HepG2 (cell line): Measurements from ENCODE around the gene DIP2C. TPM values are rescaled to one million over a fixed set of nuclear protein-coding genes. Genes with fewer than 3 reads are reported as not detected.

ENCODE experiments used
- ATAC-seq: fragments of 200-7000 bp; cut with Tn5 transposase; 3 replicates; pipeline ENCODE4 v1.9.1; 2020; ENCODE audit warnings: mild to moderate bottlenecking, moderate library complexity
- BruUV-seq: library from RNA; stranded (reverse); fragments of 400-500 nt; replicated peaks from 2 replicates; lab custom pipeline; 2021; lab: Mats Ljungman, UMichigan
- CTCF ChIA-PET: fragments of 300-600 bp; formaldehyde crosslinking; extraction: SDS; loops from one replicate; lab custom pipeline; 2021; ENCODE audit warnings: low total read pairs, inconsistent platforms, low intra/inter-chr PET ratio; lab: Yijun Ruan, JAX
- POLR2A ChIA-PET: fragments of 350-600 bp; sonication (Branson Sonifier 250); formaldehyde crosslinking; loops from one replicate; lab custom pipeline; 2020; ENCODE audit warnings: antibody characterized with exemption, inconsistent platforms; lab: Yijun Ruan, JAX
- DNase-seq: peaks from one replicate; pipeline ENCODE4 v3.0.0-alpha.2; 2015; ENCODE audit warnings: low spot score
- FAIRE-seq: peaks from 3 replicates; lab custom pipeline; 2011; peaks lifted over from hg19 to GRCh38; lab: Jason Lieb, UNC
- H2AFZ ChIP-seq: one replicate; pipeline ENCODE4 v1.6.1; 2011; ENCODE audit warnings: low read length, inconsistent platforms
- H3K27ac ChIP-seq: fragments of 300-600 bp; 3 replicates; pipeline ENCODE4 v1.8.0; 2011; ENCODE audit warnings: mixed run types, mild to moderate bottlenecking, mixed read lengths, low read length, inconsistent platforms; ENCODE audit not compliant: insufficient read depth; ENCODE audit errors: extremely low read length
- H3K27me3 ChIP-seq, 2 experiments: fragments of 200-600 bp in 1 of 2; 2 replicates in 1 of 2; 3 replicates in 1 of 2; pipeline versions ENCODE4 v1.6.0 to v1.8.0; 2011; ENCODE audit warnings: low read length in 2 of 2, mild to moderate bottlenecking in 2 of 2, moderate library complexity in 2 of 2, inconsistent platforms in 1 of 2; ENCODE audit not compliant: insufficient read depth in 2 of 2, control insufficient read depth in 1 of 2
- H3K36me3 ChIP-seq, 2 experiments: fragments of 200-600 bp in 1 of 2; replicated peaks in 1 of 2; 2 replicates in 1 of 2; 3 replicates in 1 of 2; pipeline versions ENCODE4 v1.5.1 to v1.8.0; 2011; ENCODE audit warnings: low read length in 2 of 2, inconsistent platforms in 1 of 2; ENCODE audit not compliant: insufficient read depth in 2 of 2, control insufficient read depth in 1 of 2
- H3K4me1 ChIP-seq: 2 replicates; pipeline ENCODE4 v1.5.1; 2012; ENCODE audit warnings: low read length, inconsistent platforms; ENCODE audit not compliant: insufficient read depth
- H3K4me2 ChIP-seq: 2 replicates; pipeline ENCODE4 v1.6.0; 2011; ENCODE audit warnings: low read depth, low read length, inconsistent platforms
- H3K4me3 ChIP-seq, 3 experiments: fragments of 200-600 bp in 1 of 3; sonication (generic), shearing (Covaris generic) in 1 of 3; replicated peaks in 1 of 3; 2 replicates each; pipeline ENCODE4 v1.5.1; 2011 to 2016; ENCODE audit warnings: low read length in 3 of 3, inconsistent platforms in 2 of 3, low read depth in 2 of 3, mild to moderate bottlenecking in 2 of 3, control low read depth in 1 of 3, mixed read lengths in 1 of 3; ENCODE audit not compliant: insufficient read depth in 1 of 3
- H3K79me2 ChIP-seq: one replicate; pipeline ENCODE4 v1.6.1; 2011; ENCODE audit warnings: low read length, inconsistent platforms; ENCODE audit not compliant: insufficient read depth
- H3K9ac ChIP-seq: 2 replicates; pipeline ENCODE4 v1.6.0; 2011; ENCODE audit warnings: mild to moderate bottlenecking, low read depth, low read length, inconsistent platforms; ENCODE audit not compliant: insufficient read depth
- H3K9me3 ChIP-seq: 2 replicates; pipeline ENCODE4 v1.5.1; 2012; ENCODE audit warnings: mild to moderate bottlenecking, low read length
- H4K20me1 ChIP-seq: 2 replicates; pipeline ENCODE4 v1.6.0; 2011; ENCODE audit warnings: inconsistent platforms, mild to moderate bottlenecking, low read length, moderate library complexity; ENCODE audit not compliant: insufficient read depth
- DNMT1 ChIP-seq: sonication (generic); formaldehyde crosslinking; IDR thresholded peaks from 2 replicates; pipeline ENCODE4 v1.5.1; 2020; ENCODE audit warnings: mild to moderate bottlenecking, missing genetic modification reagents
- FOXP1 ChIP-seq, 2 experiments: fragments of 450-650 bp in 1 of 2; IDR thresholded peaks; 2 replicates each; pipeline ENCODE4 v1.6.1; 2017 to 2018; ENCODE audit warnings: antibody characterized with exemption in 1 of 2
- KAT7 ChIP-seq: IDR thresholded peaks from 2 replicates; pipeline ENCODE4 v1.6.1; 2018; ENCODE audit warnings: borderline replicate concordance, missing compliant biosample characterization
- MAFK ChIP-seq, 2 experiments: IDR thresholded peaks in 1 of 2; conservative IDR thresholded peaks in 1 of 2; 2 replicates each; pipeline ENCODE4 v1.6.1; 2011; ENCODE audit warnings: improper control_type of control experiment in 2 of 2, low read length in 2 of 2
- NFIB ChIP-seq: sonication (generic); formaldehyde crosslinking; IDR thresholded peaks from 2 replicates; pipeline ENCODE4 v1.9.0; 2021; ENCODE audit warnings: missing genetic modification reagents, mild to moderate bottlenecking, borderline replicate concordance
- PCBP1 ChIP-seq: fragments of 200-400 bp; formaldehyde crosslinking; IDR thresholded peaks from 2 replicates; pipeline ENCODE4 v1.6.1; 2017; ENCODE audit warnings: mild to moderate bottlenecking, low read depth, low read length, borderline replicate concordance
- TRAFD1 ChIP-seq: sonication (generic); formaldehyde crosslinking; IDR thresholded peaks from 2 replicates; pipeline ENCODE4 v1.5.1; 2020; ENCODE audit warnings: missing genetic modification reagents, mild to moderate bottlenecking, borderline replicate concordance
- ZNF160 ChIP-seq: sonication (generic); formaldehyde crosslinking; IDR thresholded peaks from 2 replicates; pipeline ENCODE4 v1.8.0; 2022; ENCODE audit warnings: mild to moderate bottlenecking, inconsistent platforms, missing genetic modification reagents
- ZNF256 ChIP-seq: sonication (generic); formaldehyde crosslinking; conservative IDR thresholded peaks from 2 replicates; pipeline ENCODE4 v1.4.0; 2020; ENCODE audit warnings: missing genetic modification reagents
- ZNF350 ChIP-seq: sonication (generic); formaldehyde crosslinking; IDR thresholded peaks from 2 replicates; pipeline ENCODE4 v1.4.0; 2020; ENCODE audit warnings: mild to moderate bottlenecking, low read depth, missing genetic modification reagents, borderline replicate concordance
- ZNF362 ChIP-seq: sonication (generic); formaldehyde crosslinking; IDR thresholded peaks from 2 replicates; pipeline ENCODE4 v1.4.0; 2020; ENCODE audit warnings: missing genetic modification reagents, mild to moderate bottlenecking, borderline replicate concordance
- ZNF670 ChIP-seq: sonication (generic); formaldehyde crosslinking; IDR thresholded peaks from 2 replicates; pipeline ENCODE4 v1.8.0; 2022; ENCODE audit warnings: mild to moderate bottlenecking, missing genetic modification reagents, borderline replicate concordance
- ZNF709 ChIP-seq: sonication (generic); formaldehyde crosslinking; IDR thresholded peaks from 2 replicates; pipeline ENCODE4 v1.5.0; 2020; ENCODE audit warnings: mild to moderate bottlenecking, missing genetic modification reagents
- ZNF772 ChIP-seq: sonication (generic); formaldehyde crosslinking; IDR thresholded peaks from 2 replicates; pipeline ENCODE4 v1.5.0; 2020; ENCODE audit warnings: mild to moderate bottlenecking, missing genetic modification reagents
- WGBS: methylation state at CpG from one replicate; pipeline ENCODE4 v1.1.6; 2017; ENCODE audit warnings: low lambda C conversion rate; 5-methylcytosine and 5-hydroxymethylcytosine counted together
- in situ Hi-C: cut with HindIII; loops from 2 replicates; pipeline ENCODE4 v1.10.0; 2017; ENCODE audit warnings: low pct_unique_long_range_greater_than_20kb; ENCODE audit not compliant: extremely low pct_ligation_motif_present
- intact Hi-C: fragments of 100-400 bp; cut with micrococcal nuclease; formaldehyde crosslinking; loops from one replicate; pipeline ENCODE4 v1.10.0; 2022; ENCODE audit not compliant: unreplicated experiment
- polyA plus RNA-seq, 8 experiments: library from polyadenylated mRNA; depleted of rRNA in 3 of 8; stranded (reverse) in 7 of 8; unstranded in 1 of 8; fragments of >200 nt; fragmentation: Illumina TruSeq in 4 of 8; extraction: Trizol in 4 of 8; gene quantifications; 2 replicates each; pipeline versions ENCODE4 v1.2.1 to v1.2.3, GENCODE V29; 2011 to 2016; ENCODE audit warnings: low read depth in 4 of 8, missing spikeins in 1 of 8, mixed read lengths in 1 of 8; ENCODE audit not compliant: insufficient read depth in 1 of 8
- total RNA-seq, 5 experiments: library from RNA; depleted of rRNA; stranded (reverse); fragments of >200 nt; fragmentation: Illumina TruSeq; extraction: Trizol; gene quantifications; 2 replicates each; pipeline ENCODE4 v1.2.3, GENCODE V29; 2016; ENCODE audit warnings: low read depth in 1 of 5
- TF ChIP-seq, protein P1 (sequence below), 2 experiments: sonication (generic) in 1 of 2; formaldehyde crosslinking in 1 of 2; IDR thresholded peaks; 2 replicates each; pipeline versions ENCODE4 v1.6.1 to v1.9.0; 2014 to 2022; ENCODE audit warnings: antibody characterized with exemption in 1 of 2, borderline replicate concordance in 1 of 2, inconsistent platforms in 1 of 2, low read depth in 1 of 2, missing genetic modification reagents in 1 of 2

DIP2C gene
- total and polyA plus RNA-seq, 2 of the 13 experiments (the other 11 are each of a cell fraction or from before 2014, with no cell fraction given): 2.2 to 2.7 TPM

DNA sequence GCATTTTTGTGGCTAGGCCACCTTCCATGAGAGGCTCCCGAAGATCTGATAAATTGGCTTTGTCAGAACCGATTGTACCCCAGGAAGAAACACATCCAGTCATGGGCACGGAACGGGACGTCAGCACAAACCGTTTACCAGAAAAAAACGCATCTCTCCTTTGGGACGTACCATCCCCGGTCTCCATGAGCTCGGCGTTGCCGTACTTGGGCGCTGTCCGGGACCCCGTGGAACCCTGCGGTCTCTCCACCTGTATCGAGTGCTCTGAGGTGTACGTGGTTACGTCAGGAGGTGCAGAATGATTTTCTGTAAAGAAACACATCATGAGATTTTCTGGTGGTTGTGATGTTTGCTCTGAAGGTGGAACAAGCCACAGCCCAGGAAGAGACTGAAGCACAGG, 270.6 kb downstream of the DIP2C start (continued):
- TF ChIP-seq TRAFD1 (CRISPR knock-in tag) (no peak), MAFK (conservative IDR thresholded peaks at IDR 0.05 in 1 of 2, IDR thresholded peaks at IDR 0.05 in 1 of 2; ENCODE audit: low read length in 2 of 2) (no peak), NFIB (CRISPR knock-in tag) (no peak), DNMT1 (CRISPR knock-in tag) (no peak)

GRCh38 chr10:418226-418625, 271.2 kb downstream of the DIP2C start:
- no peaks in the 10 kb centered on the region for H3K79me2 ChIP-seq
- DNase-seq: no peak
- no peak overlapping the region for H3K9ac ChIP-seq
- H2AFZ ChIP-seq: no peak overlapping the region
- no peak overlapping the region for H3K4me2 ChIP-seq
- no peak overlapping the region for H3K27ac ChIP-seq
- H3K4me1 ChIP-seq: no peaks in the 10 kb centered on the region
- no peak for FAIRE-seq
- H3K36me3 ChIP-seq: peaks cover 1 to 17% of the 10 kb centered on the region in 2 experiments; a peak in 4 of 5 replicates
- no peaks in the 10 kb centered on the region for H3K27me3 ChIP-seq
- BruUV-seq: no TSS peak
- ChIA-PET CTCF (no interaction called here), POLR2A (no interaction called here)
- intact Hi-C loops (no loop called here), in situ Hi-C loops (no loop called here)
- no peak overlapping the region for H3K4me3 ChIP-seq
- no peaks in the 10 kb centered on the region for H4K20me1 ChIP-seq
- WGBS: 85% methylated on average over 11 of the region's 15 CpGs
- H3K9me3 ChIP-seq: no peaks in the 10 kb centered on the region
- no peak for ATAC-seq
- TF ChIP-seq, protein P1, sequence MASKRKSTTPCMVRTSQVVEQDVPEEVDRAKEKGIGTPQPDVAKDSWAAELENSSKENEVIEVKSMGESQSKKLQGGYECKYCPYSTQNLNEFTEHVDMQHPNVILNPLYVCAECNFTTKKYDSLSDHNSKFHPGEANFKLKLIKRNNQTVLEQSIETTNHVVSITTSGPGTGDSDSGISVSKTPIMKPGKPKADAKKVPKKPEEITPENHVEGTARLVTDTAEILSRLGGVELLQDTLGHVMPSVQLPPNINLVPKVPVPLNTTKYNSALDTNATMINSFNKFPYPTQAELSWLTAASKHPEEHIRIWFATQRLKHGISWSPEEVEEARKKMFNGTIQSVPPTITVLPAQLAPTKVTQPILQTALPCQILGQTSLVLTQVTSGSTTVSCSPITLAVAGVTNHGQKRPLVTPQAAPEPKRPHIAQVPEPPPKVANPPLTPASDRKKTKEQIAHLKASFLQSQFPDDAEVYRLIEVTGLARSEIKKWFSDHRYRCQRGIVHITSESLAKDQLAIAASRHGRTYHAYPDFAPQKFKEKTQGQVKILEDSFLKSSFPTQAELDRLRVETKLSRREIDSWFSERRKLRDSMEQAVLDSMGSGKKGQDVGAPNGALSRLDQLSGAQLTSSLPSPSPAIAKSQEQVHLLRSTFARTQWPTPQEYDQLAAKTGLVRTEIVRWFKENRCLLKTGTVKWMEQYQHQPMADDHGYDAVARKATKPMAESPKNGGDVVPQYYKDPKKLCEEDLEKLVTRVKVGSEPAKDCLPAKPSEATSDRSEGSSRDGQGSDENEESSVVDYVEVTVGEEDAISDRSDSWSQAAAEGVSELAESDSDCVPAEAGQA (IDR thresholded peaks at IDR 0.05; ENCODE audit: low read depth): no peak
- TF ChIP-seq, protein P1 (CRISPR knock-in tag; IDR thresholded peaks at IDR 0.05; ENCODE audit: borderline replicate concordance): no peak
- TF ChIP-seq FOXP1 (IDR thresholded peaks at IDR 0.05) (no peak), FOXP1 (CRISPR knock-in tag; IDR thresholded peaks at IDR 0.05) (no peak), ZNF670 (CRISPR knock-in tag) (no peak), ZNF362 (CRISPR knock-in tag) (no peak), ZNF709 (no peak), ZNF160 (CRISPR knock-in tag) (no peak), KAT7 (no peak), ZNF350 (CRISPR knock-in tag) (no peak), ZNF772 (CRISPR knock-in tag) (no peak), PCBP1 (no peak), ZNF256 (no peak)
